NCI-H460 (cell line): ENCODE data around the gene CROCC. TPM values are rescaled to one million over a fixed set of nuclear protein-coding genes. Genes with fewer than 3 reads are reported as not detected.
A peak's percentile ranks its signal among the peaks of the same experiment; 100 is the strongest.
"Not testable (repeated sequence)": the region's sequence is repeated elsewhere in the genome, so short reads cannot be mapped to it uniquely, and the experiment has no call there.

ENCODE experiments used
- DNase-seq: peaks from one replicate; pipeline ENCODE4 v3.0.0-alpha.2; 2016; ENCODE audit warnings: low read depth; ENCODE audit errors: extremely low read depth
- polyA plus RNA-seq: library from polyadenylated mRNA; depleted of rRNA; stranded (reverse); fragments of >200 nt; gene quantifications from 2 replicates; pipeline ENCODE4 v1.2.3, GENCODE V29; 2014; cell fraction: nucleus; rRNA removed
- total RNA-seq: library from RNA; depleted of rRNA; stranded (reverse); fragments of >200 nt; shearing (Covaris generic); gene quantifications from 2 replicates; pipeline ENCODE4 v1.2.3, GENCODE V29; 2014; rRNA removed

Gene CROCC
- total RNA-seq = 3.3 and 4.8 TPM in 2 replicates
- 30.1 and 37.3 TPM in 2 replicates for polyA plus RNA-seq

- no peak for DNase-seq
Measured at GRCh38 chr1:16921391-16922185, at the start of gene CROCC. TSS of gene CROCC (plus strand) at chr1:16921931. CDS start at chr1:16922019, 88 bp downstream.

- DNase-seq = peak; percentile 58
Measured at GRCh38 chr1:16872152-16873075, 49.3 kb upstream of the CROCC start.

GRCh38 chr1:16873076-16873879, 48.5 kb upstream of the CROCC start:
- not testable (repeated sequence) for DNase-seq

- not testable (repeated sequence) for DNase-seq
Measured at GRCh38 chr1:16874968-16875765, 46.6 kb upstream of the CROCC start.

- not testable (repeated sequence) for DNase-seq
Measured at GRCh38 chr1:16881742-16882141, 40.0 kb upstream of the CROCC start.

- DNase-seq = no peak
Measured at GRCh38 chr1:16882986-16883385, 38.7 kb upstream of the CROCC start.

- DNase-seq = not testable (repeated sequence)
Measured at GRCh38 chr1:16884487-16884886, 37.2 kb upstream of the CROCC start.

GRCh38 chr1:16886860-16887605, 34.7 kb upstream of the CROCC start:
- DNase-seq = no peak

GRCh38 chr1:16888860-16889816, 32.6 kb upstream of the CROCC start:
- no peak for DNase-seq

- DNase-seq = not testable (repeated sequence)
Measured at GRCh38 chr1:16890539-16891021, 31.2 kb upstream of the CROCC start.

- DNase-seq = not testable (repeated sequence)
Measured at GRCh38 chr1:16891057-16891456, 30.7 kb upstream of the CROCC start.

- not testable (repeated sequence) for DNase-seq
Measured at GRCh38 chr1:16892978-16893525, 28.7 kb upstream of the CROCC start.

GRCh38 chr1:16893796-16894195, 27.9 kb upstream of the CROCC start:
- not testable (repeated sequence) for DNase-seq

GRCh38 chr1:16894338-16894737, 27.4 kb upstream of the CROCC start:
- not testable (repeated sequence) for DNase-seq

- DNase-seq = not testable (repeated sequence)
Measured at GRCh38 chr1:16895233-16895597, 26.5 kb upstream of the CROCC start.

- peak; percentile 94 for DNase-seq
Measured at GRCh38 chr1:16895598-16896315, 26.0 kb upstream of the CROCC start, which contains the start of gene RNU1-2. TSS of gene RNU1-2 (plus strand) at chr1:16895980.
